HL-60 (cell line): Measurements from ENCODE around the gene GRID1.

Source experiments
- POLR2AphosphoS5 ChIP-seq: IDR thresholded peaks from 2 replicates; pipeline ENCODE4 v1.6.1; 2012; ENCODE audit warnings: low read depth
- TF ChIP-seq, protein P1 (sequence below): IDR thresholded peaks from one replicate; pipeline ENCODE4 v1.5.1; 2011; ENCODE audit warnings: low read length, control low read depth, inconsistent platforms; ENCODE audit not compliant: insufficient read depth

DNA sequence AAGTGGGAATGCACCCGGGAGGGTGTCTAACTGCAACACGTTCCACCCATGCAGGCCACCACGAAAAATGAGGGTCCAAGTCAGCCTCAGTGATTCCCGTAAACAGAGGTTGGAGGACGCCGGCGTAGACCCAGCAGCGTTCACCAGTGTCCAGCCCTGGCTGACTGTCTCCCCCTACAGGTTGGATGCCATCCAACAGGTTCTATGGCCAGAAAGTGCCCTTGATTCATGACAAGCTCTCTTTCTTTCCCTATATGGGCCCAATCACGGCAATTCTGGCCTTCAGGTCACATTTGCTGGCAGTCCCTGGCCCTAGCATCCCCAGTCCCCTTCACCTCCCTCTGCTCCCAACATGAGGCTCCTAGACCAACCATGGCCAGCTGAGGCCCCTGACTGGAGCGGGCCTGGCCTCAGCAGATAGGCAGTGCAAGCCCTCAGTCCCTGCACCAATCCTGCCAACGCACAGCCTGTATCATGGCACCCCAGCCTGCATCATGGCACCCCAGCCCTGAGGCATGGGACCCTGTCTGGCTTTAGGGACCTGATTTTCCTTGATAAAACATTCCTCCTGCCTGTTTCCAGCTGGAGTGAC, 227.4 kb downstream of the GRID1 start:
- TF ChIP-seq, protein P1, sequence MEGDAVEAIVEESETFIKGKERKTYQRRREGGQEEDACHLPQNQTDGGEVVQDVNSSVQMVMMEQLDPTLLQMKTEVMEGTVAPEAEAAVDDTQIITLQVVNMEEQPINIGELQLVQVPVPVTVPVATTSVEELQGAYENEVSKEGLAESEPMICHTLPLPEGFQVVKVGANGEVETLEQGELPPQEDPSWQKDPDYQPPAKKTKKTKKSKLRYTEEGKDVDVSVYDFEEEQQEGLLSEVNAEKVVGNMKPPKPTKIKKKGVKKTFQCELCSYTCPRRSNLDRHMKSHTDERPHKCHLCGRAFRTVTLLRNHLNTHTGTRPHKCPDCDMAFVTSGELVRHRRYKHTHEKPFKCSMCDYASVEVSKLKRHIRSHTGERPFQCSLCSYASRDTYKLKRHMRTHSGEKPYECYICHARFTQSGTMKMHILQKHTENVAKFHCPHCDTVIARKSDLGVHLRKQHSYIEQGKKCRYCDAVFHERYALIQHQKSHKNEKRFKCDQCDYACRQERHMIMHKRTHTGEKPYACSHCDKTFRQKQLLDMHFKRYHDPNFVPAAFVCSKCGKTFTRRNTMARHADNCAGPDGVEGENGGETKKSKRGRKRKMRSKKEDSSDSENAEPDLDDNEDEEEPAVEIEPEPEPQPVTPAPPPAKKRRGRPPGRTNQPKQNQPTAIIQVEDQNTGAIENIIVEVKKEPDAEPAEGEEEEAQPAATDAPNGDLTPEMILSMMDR, result peak; percentile 78
- TF ChIP-seq POLR2AphosphoS5, result no peak
